HG03565 (cell line): ENCODE data around the gene MAP2K5.

ENCODE experiments used
- ATAC-seq: cut with Tn5 transposase; IDR thresholded peaks from one replicate; pipeline ENCODE4 v1.9.1; 2021; ENCODE audit warnings: mild to moderate bottlenecking, moderate library complexity; ENCODE audit not compliant: unreplicated experiment

The MAP2K5 gene

DNA sequence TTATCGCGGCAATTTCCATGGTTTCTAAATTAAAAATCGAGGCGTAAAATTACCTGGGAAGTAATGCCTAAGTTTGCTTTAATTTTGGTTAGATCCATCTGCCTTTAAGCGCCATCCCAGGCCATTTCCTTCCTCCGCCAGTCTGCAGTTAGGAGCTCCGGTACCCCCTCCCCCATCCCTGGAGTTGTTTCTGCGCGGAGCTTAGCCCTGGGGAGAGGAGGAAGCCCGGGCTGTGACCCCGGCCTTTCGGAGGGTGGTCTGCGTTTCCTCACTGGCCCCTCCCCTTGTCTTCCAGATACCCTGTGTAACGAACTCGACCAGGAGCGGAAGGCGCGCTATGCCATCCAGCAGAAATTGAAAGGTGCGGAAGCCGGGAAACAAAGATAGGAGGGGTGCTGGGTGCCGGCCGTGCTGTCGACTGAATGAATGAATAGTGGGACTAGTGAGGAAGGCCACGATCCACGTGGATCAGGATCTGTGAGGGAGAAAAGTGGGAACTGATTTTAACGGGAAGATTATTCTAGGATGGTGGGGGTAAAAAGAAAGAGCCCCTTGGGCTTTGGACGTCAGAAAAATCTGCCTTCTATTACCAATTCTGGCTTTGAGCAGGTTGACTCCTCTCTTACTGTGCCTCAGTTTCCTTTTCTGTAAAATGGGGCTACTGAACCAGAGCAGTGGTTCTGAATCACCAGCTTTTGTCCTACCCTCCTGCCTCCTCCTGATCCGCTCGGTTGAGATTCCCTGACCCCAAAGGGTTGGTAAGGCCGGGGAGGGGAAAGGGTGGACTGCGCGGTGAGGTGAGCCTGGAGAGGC lies 290.6 kb downstream of the MAP2K5 start:
- no peak for ATAC-seq

DNA sequence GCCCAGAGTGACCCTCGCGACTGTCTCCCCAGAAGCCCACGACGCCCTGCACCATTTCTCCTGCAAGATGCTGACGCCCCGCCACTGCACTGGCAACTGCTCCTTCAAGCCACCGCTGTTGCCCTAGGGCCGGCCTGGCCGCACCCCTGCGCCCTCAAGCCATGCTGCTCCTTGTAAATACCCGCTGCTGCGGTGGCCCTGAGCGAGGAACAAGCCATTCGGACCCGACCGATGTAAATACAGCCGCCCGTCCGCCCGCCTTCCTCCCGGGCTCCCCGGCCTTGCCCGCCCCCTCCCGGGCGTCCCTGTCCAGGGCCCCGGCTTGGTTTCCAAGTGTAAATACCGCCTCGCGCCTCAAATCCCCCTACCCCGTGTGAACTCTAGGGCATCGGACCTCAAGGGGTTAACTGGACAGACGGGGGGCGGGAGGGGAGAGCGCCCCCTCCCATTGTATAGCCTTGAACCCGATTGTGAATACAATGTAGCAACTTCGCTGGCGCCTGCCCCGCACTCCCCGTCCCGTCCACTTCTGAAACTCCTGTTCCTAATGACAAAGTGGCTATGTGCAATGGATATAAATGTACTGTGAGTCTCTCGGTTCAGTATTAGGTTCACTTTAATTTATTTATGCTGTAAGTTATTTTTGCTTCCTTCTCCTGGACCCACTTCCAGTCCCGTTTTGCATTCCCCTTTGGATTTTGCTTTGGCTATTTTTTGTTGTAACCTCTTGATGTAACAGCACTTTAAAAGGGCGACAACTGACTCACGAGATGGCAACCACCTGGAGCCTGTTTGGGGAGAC lies 291.4 kb downstream of the MAP2K5 start:
- no peak for ATAC-seq

GRCh38 chr15:67834581-67835296 lies 292.2 kb downstream of the MAP2K5 start:
- no peak for ATAC-seq

GRCh38 chr15:67835297-67836133 lies 293.0 kb downstream of the MAP2K5 start:
- ATAC-seq: no peak

DNA sequence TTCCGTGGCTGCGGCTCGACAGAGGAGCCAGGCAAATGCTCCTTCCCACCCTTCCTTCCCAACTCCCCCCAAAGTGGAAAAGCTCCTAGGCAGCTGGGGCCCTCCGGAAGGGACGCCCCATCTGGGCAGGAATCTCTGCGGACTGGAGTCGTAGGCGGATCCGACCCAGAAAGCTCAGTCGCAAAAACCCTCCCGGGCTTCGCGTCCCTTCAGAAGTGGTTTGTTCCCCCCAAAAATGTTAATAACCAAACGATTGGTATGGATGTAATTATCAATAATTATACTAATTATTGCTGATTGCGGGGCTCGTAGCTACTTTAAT lies 293.6 kb downstream of the MAP2K5 start:
- no peak for ATAC-seq

DNA sequence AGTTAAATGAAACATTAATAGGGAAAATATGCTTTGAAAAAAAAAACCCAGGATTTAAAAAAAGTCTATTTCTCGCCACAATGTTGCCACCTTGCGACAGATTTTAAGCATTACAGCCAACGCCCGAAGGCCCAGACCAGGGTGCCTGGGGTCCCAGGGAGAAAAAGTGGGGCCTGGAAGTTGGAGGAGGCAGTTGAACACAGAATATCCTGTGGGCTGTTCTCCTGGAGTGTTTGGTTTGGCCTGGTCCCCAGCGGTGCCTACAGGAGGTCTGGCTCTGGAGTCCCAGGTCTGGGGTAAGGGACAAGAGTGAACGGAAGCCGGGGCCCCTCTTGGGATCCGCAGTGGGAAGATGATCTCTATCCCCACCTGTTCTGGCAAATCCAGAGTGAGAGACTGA lies 294.0 kb downstream of the MAP2K5 start:
- ATAC-seq: no peak

DNA sequence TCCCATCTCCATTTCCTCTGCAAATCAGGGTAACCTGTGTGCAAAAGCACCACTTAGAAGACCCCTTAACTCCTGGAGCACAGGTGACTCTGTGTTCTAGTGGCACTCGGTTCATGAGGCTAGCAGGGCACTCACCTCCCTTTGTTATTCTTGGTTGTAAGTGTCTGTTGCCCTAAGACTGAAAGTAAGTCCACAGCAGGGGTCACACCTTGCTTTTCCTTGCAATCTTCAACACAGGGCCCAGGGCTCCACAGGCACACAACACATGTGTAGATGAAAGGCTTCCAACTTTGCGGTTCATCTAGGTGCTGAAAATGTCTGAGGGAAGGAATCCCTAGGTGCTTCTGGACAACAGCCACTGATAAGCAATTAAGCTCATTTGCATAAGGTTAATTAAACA lies 294.5 kb downstream of the MAP2K5 start:
- ATAC-seq: no peak

DNA sequence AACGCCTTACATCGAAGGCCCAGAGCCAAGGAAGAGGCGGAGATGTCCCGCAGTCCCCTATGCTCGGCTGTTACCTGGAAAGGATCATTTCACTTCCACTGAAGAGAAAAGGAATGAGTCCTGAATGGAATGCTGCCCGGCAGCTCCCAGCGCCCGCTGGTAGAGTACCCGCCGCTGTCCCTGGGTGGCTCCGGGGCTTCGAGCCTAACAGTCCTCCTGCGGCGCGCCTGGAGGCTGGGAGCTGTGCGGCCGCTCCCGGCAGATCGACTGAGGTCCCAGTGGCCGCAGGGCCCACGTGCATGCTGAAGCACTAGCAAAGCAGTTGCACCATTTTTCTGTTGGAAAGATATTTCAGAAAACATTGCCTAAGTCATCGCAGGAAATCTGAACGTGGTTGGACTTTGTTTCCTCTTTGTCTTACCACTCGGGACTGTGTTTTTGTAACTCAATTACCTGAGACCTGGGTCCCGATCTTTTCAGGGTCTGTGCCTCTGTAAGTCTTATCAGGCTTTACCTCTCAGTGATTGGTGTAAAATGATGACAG lies 296.4 kb downstream of the MAP2K5 start:
- ATAC-seq: no peak

DNA sequence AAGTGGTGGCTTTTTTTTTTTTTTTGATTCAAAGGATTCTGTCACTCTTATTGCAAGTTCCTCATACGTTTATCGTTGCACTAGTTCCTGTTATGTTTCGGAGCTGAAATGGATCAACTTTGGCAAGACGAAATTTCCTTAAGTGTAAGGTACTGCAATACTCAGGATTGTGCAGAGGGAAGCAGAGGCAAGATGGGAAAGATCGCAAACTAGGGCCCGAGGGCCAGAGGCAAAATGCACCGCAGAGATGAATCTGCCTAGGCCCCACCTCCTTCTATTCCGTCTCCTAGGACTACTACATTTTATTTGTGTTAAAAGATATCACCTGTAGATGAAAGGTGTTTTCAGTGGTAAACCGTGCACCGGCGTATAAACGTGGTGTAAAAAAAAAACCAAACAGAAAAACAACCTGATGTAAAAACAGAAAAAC lies 297.0 kb downstream of the MAP2K5 start:
- peak; percentile 12 for ATAC-seq

GRCh38 chr15:67839929-67840748 lies 297.6 kb downstream of the MAP2K5 start, which contains the start of gene RNU6-1:
RNU6-1 (minus strand) TSS chr15:67840045.
- ATAC-seq: peak; percentile 76

- ATAC-seq: peak; percentile 1
Observed at GRCh38 chr15:67840749-67841512, 298.4 kb downstream of the MAP2K5 start.

- no peak for ATAC-seq
Observed at GRCh38 chr15:67841513-67841762, 298.9 kb downstream of the MAP2K5 start.

GRCh38 chr15:67843092-67843501 lies 300.6 kb downstream of the MAP2K5 start:
- ATAC-seq: no peak

- no peak for ATAC-seq
Observed at GRCh38 chr15:67843571-67844387, 301.3 kb downstream of the MAP2K5 start.

DNA sequence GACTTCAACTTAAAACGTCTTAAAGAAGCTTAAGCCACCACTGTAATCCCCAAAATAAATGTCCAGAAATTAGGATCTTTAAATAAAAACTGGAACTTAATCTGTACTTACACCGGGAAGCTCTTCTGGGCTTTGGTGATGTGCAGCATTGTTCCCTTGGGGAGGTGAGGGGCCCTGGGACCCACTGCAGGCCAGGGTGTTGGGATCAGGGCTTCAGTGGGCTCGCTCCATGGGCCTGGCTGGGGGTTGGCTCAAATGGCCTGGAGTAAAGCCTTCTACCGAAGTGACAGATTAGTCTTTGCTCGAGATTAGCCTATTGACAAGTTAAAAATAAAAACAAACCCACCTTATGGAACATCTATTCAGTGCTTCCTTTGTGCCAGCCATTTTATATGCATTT lies 303.5 kb downstream of the MAP2K5 start:
- ATAC-seq: no peak

DNA sequence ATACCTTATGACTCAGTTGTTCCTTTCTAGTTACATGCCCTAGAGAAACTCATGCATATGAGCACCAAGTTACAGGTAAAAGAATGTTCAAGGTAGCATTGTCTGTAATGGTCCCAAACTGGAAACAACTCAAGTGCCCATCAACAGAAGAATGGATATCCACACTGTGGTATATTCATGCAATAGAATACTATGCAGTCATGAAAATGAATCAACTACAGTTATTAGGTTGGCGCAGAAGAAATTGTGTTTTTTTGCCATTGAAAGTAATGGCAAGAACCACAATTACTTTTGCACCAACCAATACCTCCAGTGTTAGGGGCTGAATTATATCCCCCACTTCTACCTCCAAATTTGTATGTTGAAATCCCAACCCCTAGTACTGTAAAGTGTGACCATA lies 307.0 kb downstream of the MAP2K5 start:
- ATAC-seq: no peak

- ATAC-seq: no peak
Observed at GRCh38 chr15:67850336-67850735, 307.8 kb downstream of the MAP2K5 start.

- ATAC-seq: no peak
Observed at GRCh38 chr15:67850994-67851571, 308.6 kb downstream of the MAP2K5 start.
